ENCODE data around the gene NUP93.

Gene NUP93

GRCh38 chr16:56729735-56730662 is at the start of gene NUP93:
Gene NUP93 (plus strand): TSS chr16:56730129. CDS start chr16:56748248, 18,119 bp downstream.
- DNase-seq: peak; percentile 87

GRCh38 chr16:56681939-56682702 is 47.8 kb upstream of the NUP93 start, which contains the start of gene MT1X:
Gene MT1X (plus strand): TSS chr16:56682470. CDS start chr16:56682541, 71 bp downstream.
- DNase-seq: peak; percentile 79

GRCh38 chr16:56682703-56683397 is 47.1 kb upstream of the NUP93 start:
- no peak for DNase-seq

- DNase-seq: no peak
These were observed 46.3 kb upstream of the NUP93 start for GRCh38 chr16:56683424-56684172.

- no peak for DNase-seq
These were observed 45.5 kb upstream of the NUP93 start for GRCh38 chr16:56684256-56684925.

GRCh38 chr16:56684926-56685590 is 44.9 kb upstream of the NUP93 start:
- DNase-seq: no peak

GRCh38 chr16:56686758-56687157 is 43.2 kb upstream of the NUP93 start:
- no peak for DNase-seq

GRCh38 chr16:56688762-56689161 is 41.2 kb upstream of the NUP93 start:
- DNase-seq: no peak

- no peak for DNase-seq
These were observed 40.8 kb upstream of the NUP93 start for GRCh38 chr16:56689171-56689570.

- DNase-seq: no peak
These were observed 39.4 kb upstream of the NUP93 start for GRCh38 chr16:56690420-56691122.

- DNase-seq: peak; percentile 14
These were observed 38.0 kb upstream of the NUP93 start for GRCh38 chr16:56691885-56692284.

GRCh38 chr16:56695246-56695645 is 34.7 kb upstream of the NUP93 start:
- no peak for DNase-seq

GRCh38 chr16:56697456-56698155 is 32.3 kb upstream of the NUP93 start:
- no peak for DNase-seq

GRCh38 chr16:56700195-56700594 is 29.7 kb upstream of the NUP93 start:
- DNase-seq: no peak

GRCh38 chr16:56700631-56701030 is 29.3 kb upstream of the NUP93 start:
- no peak for DNase-seq

- no peak for DNase-seq
These were observed 28.4 kb upstream of the NUP93 start for GRCh38 chr16:56701534-56701933.

- DNase-seq: no peak
These were observed 27.1 kb upstream of the NUP93 start for GRCh38 chr16:56702836-56703235.

GRCh38 chr16:56708525-56709442 is 21.1 kb upstream of the NUP93 start:
- DNase-seq: no peak

Data from NCI-H345 (cell line).